ENCODE data around the gene RDM1.

The RDM1 gene

DNA sequence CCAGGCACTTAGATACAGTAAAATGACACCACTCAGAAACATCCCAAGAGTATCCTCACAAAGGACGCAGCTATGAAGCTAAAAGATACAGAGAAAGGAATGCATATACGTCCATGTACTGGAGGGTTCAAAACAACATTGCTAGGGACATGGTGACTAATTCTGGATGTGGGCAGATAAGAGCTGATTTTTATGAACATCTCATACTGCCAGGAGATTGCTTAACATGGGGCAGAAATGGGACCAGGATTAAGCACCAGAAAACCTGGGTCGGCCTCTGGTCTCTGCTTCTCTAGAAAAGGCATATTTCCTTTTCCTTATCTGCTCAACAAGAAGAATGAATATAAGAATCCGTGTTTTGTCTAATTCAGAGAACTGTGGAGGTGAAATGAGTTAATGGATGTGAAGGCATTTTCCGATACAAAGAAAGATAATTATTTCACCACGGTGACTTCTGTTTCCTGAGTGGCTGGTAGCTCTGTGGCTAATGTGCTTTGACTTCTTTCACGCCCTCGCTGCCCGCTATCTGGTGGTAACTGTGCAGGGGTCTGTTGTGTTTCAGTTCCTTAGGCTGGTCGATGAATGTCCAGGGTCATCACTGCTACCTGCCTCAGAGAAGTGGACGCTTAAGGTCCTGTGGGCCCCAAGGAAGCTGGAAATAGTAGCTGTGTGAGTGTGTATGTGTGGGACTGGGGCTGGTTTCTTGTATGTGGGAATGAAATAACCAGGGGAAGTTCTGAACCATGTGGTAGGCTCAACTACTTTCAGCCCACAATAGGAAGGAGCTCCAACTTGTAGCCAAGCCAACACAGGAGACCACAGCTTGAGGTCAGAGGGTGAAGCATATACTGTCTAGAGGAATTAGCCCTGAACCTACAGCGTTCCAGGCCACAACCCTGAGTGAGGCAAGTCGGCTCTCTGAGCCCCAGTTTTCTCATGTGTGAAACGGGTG is 34.7 kb downstream of the RDM1 start:
- Histone ChIP-seq H3K36me3 (ENCODE audit: insufficient read depth, low read depth, low read length) (no peaks in the 10 kb centered on the region), H3K4me1 (ENCODE audit: insufficient read depth, low read length) (no peaks in the 10 kb centered on the region), H3K9ac (ENCODE audit: low read depth, low read length) (no peak overlapping the region), H3K27ac (ENCODE audit: low read length) (no peak overlapping the region), H3K4me3 (ENCODE audit: low read length) (no peak overlapping the region), H3K9me3 (ENCODE audit: insufficient read depth, low read depth, low read length) (no peaks in the 10 kb centered on the region), H3K27me3 (ENCODE audit: insufficient read depth, low read length) (no peaks in the 10 kb centered on the region)

DNA sequence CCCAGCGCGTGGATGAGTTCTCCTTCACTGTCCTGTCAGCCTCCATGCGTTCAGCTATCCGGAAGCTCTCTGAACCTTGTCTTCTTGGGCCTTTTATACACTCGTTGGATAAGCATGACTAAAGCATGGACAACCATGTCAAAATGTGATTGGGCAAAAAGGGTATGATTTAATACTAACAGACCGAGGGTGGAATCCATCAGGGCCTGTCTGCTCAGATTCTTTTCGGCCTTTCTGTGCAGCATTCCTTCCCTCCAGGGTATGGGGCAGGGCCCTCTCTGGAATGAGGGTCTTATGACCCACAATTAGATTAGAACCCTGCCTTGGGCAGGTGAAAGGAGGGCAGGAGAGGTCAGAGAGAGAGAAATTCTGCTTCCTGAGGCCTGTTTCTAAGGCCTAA is 36.4 kb downstream of the RDM1 start:
- H3K4me1 ChIP-seq (ENCODE audit: insufficient read depth, low read length), result peaks cover 6% of the 10 kb centered on the region; the same call in 1 of the 2 replicates
- H3K27me3 ChIP-seq (ENCODE audit: insufficient read depth, low read length), result no peaks in the 10 kb centered on the region
- no peak overlapping the region for H3K27ac ChIP-seq (ENCODE audit: low read length)
- no peak overlapping the region for H3K4me3 ChIP-seq (ENCODE audit: low read length)
- no peak overlapping the region for H3K9ac ChIP-seq (ENCODE audit: low read depth, low read length)
- H3K9me3 ChIP-seq (ENCODE audit: insufficient read depth, low read depth, low read length), result no peaks in the 10 kb centered on the region
- no peaks in the 10 kb centered on the region for H3K36me3 ChIP-seq (ENCODE audit: insufficient read depth, low read depth, low read length)

DNA sequence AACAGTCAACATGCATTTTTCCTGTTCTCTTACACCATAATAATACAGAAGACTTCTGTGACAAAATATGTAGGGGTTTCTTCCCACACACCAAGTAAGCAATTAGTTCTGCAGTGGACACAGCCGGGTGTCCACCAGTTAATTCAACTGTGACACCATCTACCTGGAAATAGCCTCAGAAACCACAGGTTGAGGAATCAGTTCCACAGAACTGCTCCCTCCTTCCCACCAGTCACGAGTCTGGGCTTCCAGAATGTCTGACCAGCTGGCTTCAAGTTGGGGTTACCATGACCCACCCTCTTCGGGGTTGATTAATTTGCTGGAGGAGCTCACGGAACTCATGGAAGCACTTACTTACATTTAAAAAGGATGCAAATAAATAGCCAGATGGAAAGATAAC is 36.8 kb downstream of the RDM1 start:
- Histone ChIP-seq H3K4me3 (ENCODE audit: low read length) (no peak overlapping the region), H3K4me1 (ENCODE audit: insufficient read depth, low read length) (peaks cover 6% of the 10 kb centered on the region; the same call in 1 of the 2 replicates), H3K9ac (ENCODE audit: low read depth, low read length) (no peak overlapping the region), H3K9me3 (ENCODE audit: insufficient read depth, low read depth, low read length) (no peaks in the 10 kb centered on the region), H3K36me3 (ENCODE audit: insufficient read depth, low read depth, low read length) (no peaks in the 10 kb centered on the region), H3K27me3 (ENCODE audit: insufficient read depth, low read length) (no peaks in the 10 kb centered on the region), H3K27ac (ENCODE audit: low read length) (no peak overlapping the region)

DNA sequence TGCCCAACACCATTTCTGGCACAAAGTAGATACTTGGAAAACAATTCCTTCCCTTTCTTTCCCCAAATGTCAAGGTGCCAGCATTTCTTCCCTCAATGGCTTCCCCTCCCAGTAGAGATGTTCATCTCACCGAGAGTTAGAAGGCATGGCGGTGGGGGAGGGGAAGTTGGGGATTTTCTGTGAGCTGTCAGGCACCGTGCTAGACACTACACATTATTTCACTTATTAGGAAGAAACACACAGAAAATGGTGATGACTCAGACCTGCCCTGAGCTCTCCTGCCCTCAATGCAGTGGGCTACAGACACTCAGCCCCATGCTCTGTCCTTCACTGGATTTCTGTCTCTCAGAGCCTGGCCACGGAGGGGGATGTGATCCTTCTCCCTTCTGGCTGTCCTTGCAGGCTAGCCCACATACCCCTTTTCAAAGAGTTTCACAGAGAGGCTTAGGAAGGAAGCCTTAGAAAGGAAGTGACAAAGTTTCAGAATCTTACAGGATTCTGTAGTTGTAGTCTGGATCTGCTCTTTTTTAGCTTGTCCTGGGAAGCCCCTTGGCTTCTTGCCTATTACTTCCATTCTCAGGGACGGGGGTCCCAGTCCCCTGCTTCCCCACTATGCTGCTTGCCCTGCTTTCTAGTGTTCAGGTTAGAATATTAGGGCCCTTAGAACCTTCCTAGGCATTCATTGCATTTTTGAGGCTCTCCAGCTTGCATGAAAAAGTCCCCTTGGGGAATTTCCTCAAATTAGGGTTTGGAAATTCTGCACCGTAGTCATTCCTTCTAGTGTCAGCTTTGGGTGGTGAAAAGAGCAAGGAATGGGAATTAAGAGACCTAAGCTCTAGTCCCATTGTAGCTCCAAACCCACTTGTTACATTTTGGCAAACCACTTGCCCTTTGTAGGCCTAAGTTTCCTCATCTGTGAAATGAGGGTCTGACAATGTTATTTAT is 38.2 kb downstream of the RDM1 start:
- no peaks in the 10 kb centered on the region for H3K27me3 ChIP-seq (ENCODE audit: insufficient read depth, low read length)
- H3K9ac ChIP-seq (ENCODE audit: low read depth, low read length), result no peak overlapping the region
- H3K4me3 ChIP-seq (ENCODE audit: low read length), result no peak overlapping the region
- no peaks in the 10 kb centered on the region for H3K36me3 ChIP-seq (ENCODE audit: insufficient read depth, low read depth, low read length)
- no peaks in the 10 kb centered on the region for H3K9me3 ChIP-seq (ENCODE audit: insufficient read depth, low read depth, low read length)
- H3K27ac ChIP-seq (ENCODE audit: low read length), result no peak overlapping the region
- peaks cover 6% of the 10 kb centered on the region; the same call in 1 of the 2 replicates for H3K4me1 ChIP-seq (ENCODE audit: insufficient read depth, low read length)

DNA sequence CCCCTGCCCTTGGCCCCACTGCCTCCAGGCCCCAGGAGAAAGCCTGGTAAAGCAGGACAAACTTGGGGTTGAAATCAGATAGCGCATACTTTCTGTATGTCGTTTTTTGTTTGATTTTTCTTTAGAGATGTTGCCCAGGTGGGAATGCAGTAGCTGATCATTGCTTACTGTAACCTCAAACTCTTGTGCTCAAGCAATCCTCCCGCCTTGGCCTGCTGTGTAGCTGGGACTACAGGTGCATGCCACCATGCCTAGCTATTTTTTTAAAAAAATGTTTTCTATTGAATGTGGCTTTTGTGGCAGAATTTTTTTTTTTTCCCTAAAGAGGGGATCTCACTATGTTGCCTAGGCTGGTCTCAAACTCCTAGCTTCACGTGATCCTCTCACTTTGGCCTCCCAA is 39.3 kb downstream of the RDM1 start:
- H3K27me3 ChIP-seq (ENCODE audit: insufficient read depth, low read length), result no peaks in the 10 kb centered on the region
- H3K4me3 ChIP-seq (ENCODE audit: low read length), result no peak overlapping the region
- no peak overlapping the region for H3K9ac ChIP-seq (ENCODE audit: low read depth, low read length)
- H3K9me3 ChIP-seq (ENCODE audit: insufficient read depth, low read depth, low read length), result no peaks in the 10 kb centered on the region
- H3K27ac ChIP-seq (ENCODE audit: low read length), result no peak overlapping the region
- no peaks in the 10 kb centered on the region for H3K36me3 ChIP-seq (ENCODE audit: insufficient read depth, low read depth, low read length)
- peaks cover 6% of the 10 kb centered on the region; the same call in 1 of the 2 replicates for H3K4me1 ChIP-seq (ENCODE audit: insufficient read depth, low read length)

DNA sequence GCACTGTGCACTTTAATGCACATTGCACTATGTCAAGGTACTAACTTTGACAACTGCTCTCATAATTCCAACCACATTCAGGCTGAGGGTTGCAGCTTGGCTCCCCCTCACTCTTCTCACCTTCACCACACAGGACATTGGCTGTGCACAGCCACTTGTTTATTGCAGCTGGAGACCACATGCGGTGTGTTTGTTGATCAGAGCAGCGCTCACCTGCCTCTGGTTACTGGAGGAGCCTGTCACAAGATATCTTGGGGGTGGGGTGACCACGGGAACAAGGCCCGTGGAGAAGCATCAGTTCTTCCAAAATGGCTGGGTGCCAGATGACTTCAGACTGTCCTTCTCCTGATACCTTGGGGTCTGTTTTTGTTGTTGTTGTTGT is 39.8 kb downstream of the RDM1 start:
- Histone ChIP-seq H3K36me3 (ENCODE audit: insufficient read depth, low read depth, low read length) (no peaks in the 10 kb centered on the region), H3K4me3 (ENCODE audit: low read length) (no peak overlapping the region), H3K9me3 (ENCODE audit: insufficient read depth, low read depth, low read length) (no peaks in the 10 kb centered on the region), H3K27ac (ENCODE audit: low read length) (no peak overlapping the region), H3K4me1 (ENCODE audit: insufficient read depth, low read length) (peaks cover 6% of the 10 kb centered on the region; the same call in 1 of the 2 replicates), H3K27me3 (ENCODE audit: insufficient read depth, low read length) (no peaks in the 10 kb centered on the region), H3K9ac (ENCODE audit: low read depth, low read length) (no peak overlapping the region)

DNA sequence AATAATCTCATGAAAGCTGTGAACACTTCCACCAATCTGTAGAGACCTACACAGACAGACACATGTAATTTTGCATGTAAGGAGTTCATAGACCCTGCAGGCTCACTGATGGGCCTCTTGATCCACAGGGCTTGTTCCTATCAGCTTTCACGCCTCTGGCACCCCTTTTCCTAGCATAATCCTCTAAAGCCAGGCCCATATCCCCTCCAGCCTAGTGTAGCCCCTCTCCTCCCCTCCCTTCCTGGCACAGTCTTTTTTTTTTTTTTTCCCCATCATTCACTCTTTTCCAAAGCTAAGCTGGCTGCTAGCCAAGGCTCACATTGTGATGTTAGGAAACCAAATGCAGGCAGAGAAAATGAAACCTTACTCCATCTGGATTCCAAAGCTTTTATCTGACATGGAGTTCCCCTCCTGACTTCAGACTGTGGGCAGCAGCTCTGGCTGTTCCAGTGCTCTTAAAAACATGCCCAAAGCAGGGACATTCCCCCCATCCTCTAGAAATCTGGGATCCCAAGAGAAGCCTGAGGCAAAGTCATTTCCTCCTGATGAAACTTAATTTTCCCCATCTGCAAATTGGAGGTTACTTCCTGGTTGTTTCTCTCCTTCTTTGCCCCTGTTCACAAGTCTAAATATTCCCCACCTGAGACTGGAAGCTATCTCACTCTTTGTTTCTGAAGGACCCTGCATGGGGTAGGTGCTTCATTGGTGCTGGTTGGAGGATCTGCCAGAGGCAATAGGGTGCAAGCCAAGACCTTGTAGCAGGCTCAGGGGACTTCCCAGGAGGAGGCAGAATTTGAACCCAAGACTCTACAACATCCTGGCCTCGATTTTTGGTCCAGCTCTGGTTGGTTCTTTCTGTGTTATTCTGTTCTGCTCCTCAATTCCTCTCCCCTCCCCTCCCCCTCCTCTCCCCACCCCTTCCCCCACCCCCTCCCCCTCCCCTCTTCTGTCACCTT is 40.5 kb downstream of the RDM1 start:
- no peak overlapping the region for H3K27ac ChIP-seq (ENCODE audit: low read length)
- H3K9ac ChIP-seq (ENCODE audit: low read depth, low read length), result no peak overlapping the region
- H3K36me3 ChIP-seq (ENCODE audit: insufficient read depth, low read depth, low read length), result no peaks in the 10 kb centered on the region
- H3K9me3 ChIP-seq (ENCODE audit: insufficient read depth, low read depth, low read length), result no peaks in the 10 kb centered on the region
- peaks cover 6% of the 10 kb centered on the region; the same call in 1 of the 2 replicates for H3K4me1 ChIP-seq (ENCODE audit: insufficient read depth, low read length)
- no peak overlapping the region for H3K4me3 ChIP-seq (ENCODE audit: low read length)
- no peaks in the 10 kb centered on the region for H3K27me3 ChIP-seq (ENCODE audit: insufficient read depth, low read length)

DNA sequence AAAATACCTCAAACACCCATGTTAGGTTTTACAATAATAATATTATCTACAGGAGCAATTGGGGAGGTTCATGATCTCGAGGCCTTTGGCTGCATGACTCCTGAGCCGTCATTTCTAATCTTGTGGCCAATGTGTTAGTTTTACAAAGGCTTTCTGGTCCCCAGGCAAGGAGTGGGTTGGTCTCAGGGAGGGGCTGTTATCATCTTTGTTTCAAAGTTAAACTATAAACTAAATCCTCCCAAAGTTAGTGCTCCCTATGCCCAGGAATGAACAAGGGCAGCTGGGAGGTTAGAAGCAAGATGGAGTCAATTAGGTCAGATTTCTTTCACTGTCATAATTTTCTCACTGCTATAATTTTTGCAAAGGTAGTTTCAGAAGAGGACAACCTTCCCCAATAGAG is 41.3 kb downstream of the RDM1 start:
- Histone ChIP-seq H3K27me3 (ENCODE audit: insufficient read depth, low read length) (no peaks in the 10 kb centered on the region), H3K4me3 (ENCODE audit: low read length) (no peak overlapping the region), H3K27ac (ENCODE audit: low read length) (no peak overlapping the region), H3K9me3 (ENCODE audit: insufficient read depth, low read depth, low read length) (no peaks in the 10 kb centered on the region), H3K9ac (ENCODE audit: low read depth, low read length) (no peak overlapping the region), H3K4me1 (ENCODE audit: insufficient read depth, low read length) (peaks cover 6% of the 10 kb centered on the region; the same call in 1 of the 2 replicates), H3K36me3 (ENCODE audit: insufficient read depth, low read depth, low read length) (no peaks in the 10 kb centered on the region)

DNA sequence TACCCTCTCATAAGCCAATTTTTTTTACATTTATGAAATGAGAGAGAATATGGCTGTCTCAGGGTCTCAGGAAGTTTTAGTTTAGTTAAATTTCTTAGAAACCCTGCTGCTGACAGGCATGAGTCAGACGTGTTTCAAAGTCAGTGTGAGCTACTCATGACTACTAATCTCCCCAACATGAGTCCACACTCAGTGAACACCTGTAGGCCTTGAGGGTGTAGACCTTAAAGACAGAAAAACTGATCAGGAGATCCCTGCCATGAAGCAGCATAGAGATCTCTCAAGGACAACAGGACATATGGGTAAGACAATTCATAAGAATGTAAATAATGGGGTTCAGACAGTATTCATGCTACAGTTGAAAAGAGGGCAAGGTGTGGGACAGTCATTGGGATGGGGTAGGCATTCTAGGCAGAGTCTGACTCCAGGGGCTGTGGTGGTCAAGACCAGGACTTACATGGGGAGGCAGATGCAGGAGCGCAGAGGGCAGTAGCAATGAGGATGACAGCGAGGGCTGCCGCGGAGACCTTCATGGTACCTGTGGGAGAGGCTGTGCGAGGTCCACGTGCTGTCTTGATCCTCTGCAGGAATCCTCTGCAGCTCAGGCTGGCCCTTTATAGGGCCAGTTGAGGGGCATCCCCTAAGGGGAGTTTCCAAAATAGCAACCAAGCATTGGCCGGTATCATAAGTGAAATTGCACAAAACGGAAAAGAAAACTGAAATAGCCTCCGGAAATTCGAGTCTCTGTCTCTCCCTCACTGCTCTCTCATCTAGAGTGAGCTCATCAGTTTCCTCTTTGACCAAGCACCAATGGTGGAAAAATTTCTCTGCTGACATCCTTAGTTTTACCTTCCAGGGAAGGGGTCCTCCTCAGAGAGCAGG is 50.6 kb downstream of the RDM1 start, which contains the start of gene CCL5:
TSS of gene CCL5 (minus strand) at position 588 of the 882 bp plus-strand sequence.
- Histone ChIP-seq H3K4me1 (ENCODE audit: insufficient read depth, low read length) (no peaks in the 10 kb centered on the region), H3K9me3 (ENCODE audit: insufficient read depth, low read depth, low read length) (no peaks in the 10 kb centered on the region), H3K4me3 (ENCODE audit: low read length) (no peak within 1 kb of the TSS), H3K36me3 (ENCODE audit: insufficient read depth, low read depth, low read length) (no peaks in the 10 kb centered on the region), H3K27ac (ENCODE audit: low read length) (no peak within 1 kb of the TSS), H3K9ac (ENCODE audit: low read depth, low read length) (no peak within 1 kb of the TSS), H3K27me3 (ENCODE audit: insufficient read depth, low read length) (no peaks in the 10 kb centered on the region)

DNA sequence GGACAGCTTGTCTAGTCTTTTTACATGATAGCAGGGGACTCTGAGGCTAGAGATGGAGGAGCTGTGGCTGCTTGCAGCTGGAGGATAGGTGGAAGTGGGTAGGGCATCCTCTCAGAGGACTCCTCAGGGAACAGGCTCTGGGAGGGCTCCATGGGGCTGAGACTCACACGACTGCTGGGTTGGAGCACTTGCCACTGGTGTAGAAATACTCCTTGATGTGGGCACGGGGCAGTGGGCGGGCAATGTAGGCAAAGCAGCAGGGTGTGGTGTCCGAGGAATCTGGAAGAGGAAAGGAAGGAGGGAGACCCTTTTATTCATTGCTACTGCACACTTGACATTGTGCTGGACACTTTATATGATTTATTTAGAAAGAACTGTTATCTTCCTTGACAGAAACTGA is 52.2 kb downstream of the RDM1 start:
- Histone ChIP-seq H3K4me1 (ENCODE audit: insufficient read depth, low read length) (no peaks in the 10 kb centered on the region), H3K9me3 (ENCODE audit: insufficient read depth, low read depth, low read length) (no peaks in the 10 kb centered on the region), H3K27me3 (ENCODE audit: insufficient read depth, low read length) (no peaks in the 10 kb centered on the region), H3K27ac (ENCODE audit: low read length) (no peak overlapping the region), H3K9ac (ENCODE audit: low read depth, low read length) (no peak overlapping the region), H3K36me3 (ENCODE audit: insufficient read depth, low read depth, low read length) (no peaks in the 10 kb centered on the region), H3K4me3 (ENCODE audit: low read length) (no peak overlapping the region)

Measured in iPS-20b (cell line).